GM21390 (cell line): ENCODE data around the gene SNF8.

ENCODE experiments used
- ATAC-seq: cut with Tn5 transposase; IDR thresholded peaks from one replicate; pipeline ENCODE4 v1.9.1; 2021; ENCODE audit not compliant: unreplicated experiment

Gene SNF8

GRCh38 chr17:48930435-48930873 is 14.2 kb downstream of the SNF8 start:
- ATAC-seq = no peak

- ATAC-seq = no peak
These were observed 14.9 kb downstream of the SNF8 start for GRCh38 chr17:48929812-48930165.

GRCh38 chr17:48928876-48929811 is 15.5 kb downstream of the SNF8 start:
- no peak for ATAC-seq

GRCh38 chr17:48927978-48928745 is 16.5 kb downstream of the SNF8 start:
- ATAC-seq = no peak

- ATAC-seq = no peak
These were observed 18.7 kb downstream of the SNF8 start for GRCh38 chr17:48925991-48926342.

GRCh38 chr17:48925251-48925990 is 19.2 kb downstream of the SNF8 start:
- ATAC-seq = no peak

GRCh38 chr17:48915459-48916282 is 29.0 kb downstream of the SNF8 start:
- ATAC-seq = peak; percentile 67

- ATAC-seq = no peak
These were observed 32.2 kb downstream of the SNF8 start for GRCh38 chr17:48912476-48912875.

- no peak for ATAC-seq
These were observed 34.3 kb downstream of the SNF8 start for GRCh38 chr17:48910370-48910769.

GRCh38 chr17:48909783-48910182 is 34.9 kb downstream of the SNF8 start:
- ATAC-seq = no peak

- peak; percentile 39 for ATAC-seq
These were observed 35.7 kb downstream of the SNF8 start for GRCh38 chr17:48908853-48909394.

GRCh38 chr17:48908047-48908843 is 36.4 kb downstream of the SNF8 start, which contains the start of gene UBE2Z:
TSS of gene UBE2Z (plus strand) at chr17:48908407. CDS start at chr17:48908504, 97 bp downstream.
- peak; percentile 75 for ATAC-seq

- ATAC-seq = no peak
These were observed 37.0 kb downstream of the SNF8 start for GRCh38 chr17:48907713-48908046.

- no peak for ATAC-seq
These were observed 38.6 kb downstream of the SNF8 start for GRCh38 chr17:48905987-48906515.

GRCh38 chr17:48904428-48904827 is 40.2 kb downstream of the SNF8 start:
- ATAC-seq = no peak

GRCh38 chr17:48903401-48903800 is 41.2 kb downstream of the SNF8 start:
- ATAC-seq = no peak

GRCh38 chr17:48901241-48901640 is 43.4 kb downstream of the SNF8 start:
- no peak for ATAC-seq

GRCh38 chr17:48894886-48895285 is 49.8 kb downstream of the SNF8 start:
- ATAC-seq = no peak
